Kidney (tissue), 14 donors: ENCODE measurements around the gene PRPS2. TPM values are rescaled to one million over a fixed set of nuclear protein-coding genes. Genes with fewer than 3 reads are reported as not detected.

Experiments
- DNase-seq, 5 donors: peaks; one replicate each; pipeline ENCODE4 v3.0.0-alpha.2; 2013 to 2020
- FAIRE-seq: peaks from 2 replicates; lab custom pipeline; 2012; peaks lifted over from hg19 to GRCh38; lab: Jason Lieb, UNC
- H3K27ac ChIP-seq, 2 donors: one replicate each; pipeline ENCODE4 v1.7.0; 2013; ENCODE audit warnings: low read depth in 2 of 2, low read length in 2 of 2, inconsistent platforms in 1 of 2
- H3K27me3 ChIP-seq: one replicate; pipeline ENCODE4 v1.7.1; 2013; ENCODE audit warnings: low read length, inconsistent platforms; ENCODE audit not compliant: control insufficient read depth, insufficient read depth
- H3K36me3 ChIP-seq, 3 donors: one replicate each; pipeline versions ENCODE4 v1.7.0 to v1.7.1; 2013; ENCODE audit warnings: low read length in 3 of 3, control low read depth in 1 of 3, inconsistent platforms in 1 of 3; ENCODE audit not compliant: insufficient read depth in 3 of 3, control insufficient read depth in 2 of 3
- H3K4me1 ChIP-seq, 3 donors: one replicate each; pipeline versions ENCODE4 v1.7.0 to v1.7.1; 2013; ENCODE audit warnings: low read length in 3 of 3, inconsistent platforms in 1 of 3, low read depth in 1 of 3; ENCODE audit not compliant: control insufficient read depth in 2 of 3, insufficient read depth in 2 of 3
- H3K4me3 ChIP-seq, 3 donors: one replicate each; pipeline versions ENCODE4 v1.7.0 to v1.8.1; 2013; ENCODE audit warnings: low read length in 3 of 3, control low read depth in 1 of 3, inconsistent platforms in 1 of 3
- H3K9ac ChIP-seq, 3 donors: one replicate each; pipeline versions ENCODE4 v1.7.0 to v1.7.1; 2013; ENCODE audit warnings: low read length in 3 of 3, control low read depth in 1 of 3, inconsistent platforms in 1 of 3
- H3K9me3 ChIP-seq, 3 donors: one replicate each; pipeline versions ENCODE4 v1.7.0 to v1.7.1; 2013; ENCODE audit warnings: low read length in 3 of 3, control low read depth in 1 of 3, inconsistent platforms in 1 of 3; ENCODE audit not compliant: control insufficient read depth in 2 of 3, insufficient read depth in 1 of 3
- CTCF ChIP-seq: IDR thresholded peaks from 3 replicates; pipeline ENCODE4 v1.5.1; 2012; ENCODE audit warnings: mild to moderate bottlenecking, moderate library complexity, borderline replicate concordance; ENCODE audit not compliant: insufficient read depth; ENCODE audit errors: extremely low read depth
- intact Hi-C: fragments of 100-400 bp; cut with DNase I; formaldehyde crosslinking; loops from one replicate; pipeline ENCODE4 v1.11.1; 2022
- polyA plus RNA-seq: library from polyadenylated mRNA; stranded (reverse); fragments of 350-450 nt; fragmentation: Illumina TruSeq; extraction: RNeasy Lipid Tissue Mini Kit (QIAGEN cat#74804); gene quantifications from one replicate; pipeline ENCODE4 v1.2.3, GENCODE V29; 2014; ENCODE audit warnings: low read depth, low replicate concordance; ENCODE audit not compliant: insufficient read depth
- total RNA-seq: library from RNA; stranded (reverse); fragmentation: NEBNext Ultra II Directional; extraction: Animal tissue kit (Norgen Biotek cat#: 25700); gene quantifications from one replicate; pipeline ENCODE4 v1.2.1, GENCODE V29; 2021
- donor health status: control.
- donor health status: control.
- donor health status: control.
- donor health status: control.
- donor health status: control.
- donor health status: DM: yes; HTN: yes; CAD: no.
- donor health status: Normal renal cell carcinoma (clear cell type).

Gene PRPS2
- total and polyA plus RNA-seq, 2 donors from 2014 or later = 36.1 to 38.4 TPM

- H3K27me3 ChIP-seq = no peaks in the 10 kb centered on the region
These were observed 52.0 kb downstream of the PRPS2 start for GRCh38 chrX:12843061-12843667.

GRCh38 chrX:12843668-12844279, 52.6 kb downstream of the PRPS2 start:
- no peak for TF ChIP-seq CTCF
- DNase-seq (no peak), FAIRE-seq (no peak)
- no peaks in the 10 kb centered on the region for H3K36me3 ChIP-seq
- H3K4me1 ChIP-seq = no peaks in the 10 kb centered on the region
- no peaks in the 10 kb centered on the region for H3K27me3 ChIP-seq
- intact Hi-C loops = no loop called here
- no peaks in the 10 kb centered on the region for H3K9me3 ChIP-seq
- no peak overlapping the region for H3K4me3 ChIP-seq
- H3K27ac ChIP-seq = no peak overlapping the region
- H3K9ac ChIP-seq = no peak overlapping the region

More at GRCh38 chrX:12843061-12843667, 52.0 kb downstream of the PRPS2 start:
- intact Hi-C loops = no loop called here
- H3K27ac ChIP-seq = no peak overlapping the region
- H3K4me1 ChIP-seq = no peaks in the 10 kb centered on the region
- no peaks in the 10 kb centered on the region for H3K9me3 ChIP-seq
- no peak overlapping the region for H3K4me3 ChIP-seq
- H3K9ac ChIP-seq = no peak overlapping the region
- FAIRE-seq (no peak), DNase-seq (no peak)
- H3K36me3 ChIP-seq = no peaks in the 10 kb centered on the region
- no peak for TF ChIP-seq CTCF

GRCh38 chrX:12844319-12844718, 53.1 kb downstream of the PRPS2 start:
- no peak for TF ChIP-seq CTCF
- no peak for FAIRE-seq
- Histone ChIP-seq H3K27ac (no peak overlapping the region), H3K36me3 (no peaks in the 10 kb centered on the region), H3K9me3 (no peaks in the 10 kb centered on the region), H3K9ac (no peak overlapping the region), H3K4me1 (no peaks in the 10 kb centered on the region), H3K4me3 (no peak overlapping the region), H3K27me3 (no peaks in the 10 kb centered on the region)
- no peak for DNase-seq
- intact Hi-C loops = no loop called here

- no peak for DNase-seq
- Histone ChIP-seq H3K27ac (no peak overlapping the region), H3K36me3 (no peaks in the 10 kb centered on the region), H3K27me3 (no peaks in the 10 kb centered on the region), H3K4me3 (no peak overlapping the region), H3K4me1 (no peaks in the 10 kb centered on the region), H3K9ac (no peak overlapping the region), H3K9me3 (no peaks in the 10 kb centered on the region)
- no peak for TF ChIP-seq CTCF
- intact Hi-C loops = no loop called here
- FAIRE-seq = no peak
These were observed 74.1 kb downstream of the PRPS2 start for GRCh38 chrX:12865359-12865758.
